HepG2 (cell line): Measurements from ENCODE around the gene TMEM154. TPM values are rescaled to one million over a fixed set of nuclear protein-coding genes. Genes with fewer than 3 reads are reported as not detected.

Experiments used
- ATAC-seq: fragments of 200-7000 bp; cut with Tn5 transposase; 3 replicates; pipeline ENCODE4 v1.9.1; 2020; ENCODE audit warnings: mild to moderate bottlenecking, moderate library complexity
- BruUV-seq: library from RNA; stranded (reverse); fragments of 400-500 nt; replicated peaks from 2 replicates; lab custom pipeline; 2021; lab: Mats Ljungman, UMichigan
- CTCF ChIA-PET: fragments of 300-600 bp; formaldehyde crosslinking; extraction: SDS; loops from one replicate; lab custom pipeline; 2021; ENCODE audit warnings: low total read pairs, inconsistent platforms, low intra/inter-chr PET ratio; lab: Yijun Ruan, JAX
- POLR2A ChIA-PET: fragments of 350-600 bp; sonication (Branson Sonifier 250); formaldehyde crosslinking; loops from one replicate; lab custom pipeline; 2020; ENCODE audit warnings: antibody characterized with exemption, inconsistent platforms; lab: Yijun Ruan, JAX
- DNase-seq: peaks from one replicate; pipeline ENCODE4 v3.0.0-alpha.2; 2015; ENCODE audit warnings: low spot score
- FAIRE-seq: peaks from 3 replicates; lab custom pipeline; 2011; peaks lifted over from hg19 to GRCh38; lab: Jason Lieb, UNC
- H2AFZ ChIP-seq: one replicate; pipeline ENCODE4 v1.6.1; 2011; ENCODE audit warnings: low read length, inconsistent platforms
- H3K27ac ChIP-seq: fragments of 300-600 bp; 3 replicates; pipeline ENCODE4 v1.8.0; 2011; ENCODE audit warnings: mixed run types, mild to moderate bottlenecking, mixed read lengths, low read length, inconsistent platforms; ENCODE audit not compliant: insufficient read depth; ENCODE audit errors: extremely low read length
- H3K27me3 ChIP-seq, 2 experiments: fragments of 200-600 bp in 1 of 2; 2 replicates in 1 of 2; 3 replicates in 1 of 2; pipeline versions ENCODE4 v1.6.0 to v1.8.0; 2011; ENCODE audit warnings: low read length in 2 of 2, mild to moderate bottlenecking in 2 of 2, moderate library complexity in 2 of 2, inconsistent platforms in 1 of 2; ENCODE audit not compliant: insufficient read depth in 2 of 2, control insufficient read depth in 1 of 2
- H3K36me3 ChIP-seq, 2 experiments: fragments of 200-600 bp in 1 of 2; replicated peaks in 1 of 2; 2 replicates in 1 of 2; 3 replicates in 1 of 2; pipeline versions ENCODE4 v1.5.1 to v1.8.0; 2011; ENCODE audit warnings: low read length in 2 of 2, inconsistent platforms in 1 of 2; ENCODE audit not compliant: insufficient read depth in 2 of 2, control insufficient read depth in 1 of 2
- H3K4me1 ChIP-seq: 2 replicates; pipeline ENCODE4 v1.5.1; 2012; ENCODE audit warnings: low read length, inconsistent platforms; ENCODE audit not compliant: insufficient read depth
- H3K4me2 ChIP-seq: 2 replicates; pipeline ENCODE4 v1.6.0; 2011; ENCODE audit warnings: low read depth, low read length, inconsistent platforms
- H3K4me3 ChIP-seq, 3 experiments: fragments of 200-600 bp in 1 of 3; sonication (generic), shearing (Covaris generic) in 1 of 3; replicated peaks in 1 of 3; 2 replicates each; pipeline ENCODE4 v1.5.1; 2011 to 2016; ENCODE audit warnings: low read length in 3 of 3, inconsistent platforms in 2 of 3, low read depth in 2 of 3, mild to moderate bottlenecking in 2 of 3, control low read depth in 1 of 3, mixed read lengths in 1 of 3; ENCODE audit not compliant: insufficient read depth in 1 of 3
- H3K79me2 ChIP-seq: one replicate; pipeline ENCODE4 v1.6.1; 2011; ENCODE audit warnings: low read length, inconsistent platforms; ENCODE audit not compliant: insufficient read depth
- H3K9ac ChIP-seq: 2 replicates; pipeline ENCODE4 v1.6.0; 2011; ENCODE audit warnings: mild to moderate bottlenecking, low read depth, low read length, inconsistent platforms; ENCODE audit not compliant: insufficient read depth
- H3K9me3 ChIP-seq: 2 replicates; pipeline ENCODE4 v1.5.1; 2012; ENCODE audit warnings: mild to moderate bottlenecking, low read length
- H4K20me1 ChIP-seq: 2 replicates; pipeline ENCODE4 v1.6.0; 2011; ENCODE audit warnings: inconsistent platforms, mild to moderate bottlenecking, low read length, moderate library complexity; ENCODE audit not compliant: insufficient read depth
- GTF2F1 ChIP-seq: fragments of 150-350 bp; IDR thresholded peaks from 2 replicates; pipeline ENCODE4 v1.6.1; 2014; ENCODE audit warnings: low read length
- SOX5 ChIP-seq: IDR thresholded peaks from 2 replicates; pipeline ENCODE4 v1.6.1; 2016; ENCODE audit warnings: borderline replicate concordance
- SRY ChIP-seq: sonication (generic); formaldehyde crosslinking; IDR thresholded peaks from 2 replicates; pipeline ENCODE4 v1.8.0; 2022; ENCODE audit warnings: mild to moderate bottlenecking, missing genetic modification reagents
- TCF12 ChIP-seq, 2 experiments: fragments of 450-650 bp in 1 of 2; sonication (generic) in 1 of 2; formaldehyde crosslinking in 1 of 2; IDR thresholded peaks; 2 replicates each; pipeline versions ENCODE4 v1.6.1 to v1.8.0; 2017 to 2022; ENCODE audit warnings: antibody characterized with exemption in 1 of 2, mild to moderate bottlenecking in 1 of 2, missing genetic modification reagents in 1 of 2, moderate library complexity in 1 of 2
- TGIF2 ChIP-seq: IDR thresholded peaks from 2 replicates; pipeline ENCODE4 v1.6.1; 2016; ENCODE audit warnings: control low read depth, missing compliant biosample characterization
- TMF1 ChIP-seq: sonication (generic); formaldehyde crosslinking; IDR thresholded peaks from 2 replicates; pipeline ENCODE4 v1.8.1; 2022; ENCODE audit warnings: low read depth, missing genetic modification reagents
- ZGPAT ChIP-seq: IDR thresholded peaks from 2 replicates; pipeline ENCODE4 v1.6.1; 2016; ENCODE audit warnings: mild to moderate bottlenecking
- ZMYM3 ChIP-seq: sonication (generic); formaldehyde crosslinking; IDR thresholded peaks from 2 replicates; pipeline ENCODE4 v1.5.1; 2020; ENCODE audit warnings: mild to moderate bottlenecking, missing genetic modification reagents
- ZNF326 ChIP-seq: sonication (generic); formaldehyde crosslinking; IDR thresholded peaks from 2 replicates; pipeline ENCODE4 v1.4.0; 2020; ENCODE audit warnings: missing genetic modification reagents, borderline replicate concordance
- ZNF572 ChIP-seq: sonication (generic); formaldehyde crosslinking; IDR thresholded peaks from 2 replicates; pipeline ENCODE4 v1.5.1; 2020; ENCODE audit warnings: mild to moderate bottlenecking, missing genetic modification reagents
- ZNF724P ChIP-seq: sonication (generic); formaldehyde crosslinking; IDR thresholded peaks from 2 replicates; pipeline ENCODE4 v1.8.0; 2022; ENCODE audit warnings: missing genetic modification reagents, borderline replicate concordance
- ZSCAN21 ChIP-seq: sonication (generic); formaldehyde crosslinking; IDR thresholded peaks from 2 replicates; pipeline ENCODE4 v1.8.0; 2022; ENCODE audit warnings: mild to moderate bottlenecking, missing genetic modification reagents, moderate library complexity, borderline replicate concordance
- WGBS: methylation state at CpG from one replicate; pipeline ENCODE4 v1.1.6; 2017; ENCODE audit warnings: low lambda C conversion rate; 5-methylcytosine and 5-hydroxymethylcytosine counted together
- in situ Hi-C: cut with HindIII; loops from 2 replicates; pipeline ENCODE4 v1.10.0; 2017; ENCODE audit warnings: low pct_unique_long_range_greater_than_20kb; ENCODE audit not compliant: extremely low pct_ligation_motif_present
- intact Hi-C: fragments of 100-400 bp; cut with micrococcal nuclease; formaldehyde crosslinking; loops from one replicate; pipeline ENCODE4 v1.10.0; 2022; ENCODE audit not compliant: unreplicated experiment
- polyA plus RNA-seq, 8 experiments: library from polyadenylated mRNA; depleted of rRNA in 3 of 8; stranded (reverse) in 7 of 8; unstranded in 1 of 8; fragments of >200 nt; fragmentation: Illumina TruSeq in 4 of 8; extraction: Trizol in 4 of 8; gene quantifications; 2 replicates each; pipeline versions ENCODE4 v1.2.1 to v1.2.3, GENCODE V29; 2011 to 2016; ENCODE audit warnings: low read depth in 4 of 8, missing spikeins in 1 of 8, mixed read lengths in 1 of 8; ENCODE audit not compliant: insufficient read depth in 1 of 8
- total RNA-seq, 5 experiments: library from RNA; depleted of rRNA; stranded (reverse); fragments of >200 nt; fragmentation: Illumina TruSeq; extraction: Trizol; gene quantifications; 2 replicates each; pipeline ENCODE4 v1.2.3, GENCODE V29; 2016; ENCODE audit warnings: low read depth in 1 of 5
- TF ChIP-seq, protein P1 (sequence below): sonication (generic); formaldehyde crosslinking; IDR thresholded peaks from 2 replicates; pipeline ENCODE4 v1.4.0; 2020; ENCODE audit warnings: missing genetic modification reagents, mild to moderate bottlenecking, borderline replicate concordance

Gene TMEM154
- total and polyA plus RNA-seq, 2 of the 13 experiments (the other 11 are each of a cell fraction or from before 2014, with no cell fraction given) = 0.03 TPM; not detected in 1

DNA sequence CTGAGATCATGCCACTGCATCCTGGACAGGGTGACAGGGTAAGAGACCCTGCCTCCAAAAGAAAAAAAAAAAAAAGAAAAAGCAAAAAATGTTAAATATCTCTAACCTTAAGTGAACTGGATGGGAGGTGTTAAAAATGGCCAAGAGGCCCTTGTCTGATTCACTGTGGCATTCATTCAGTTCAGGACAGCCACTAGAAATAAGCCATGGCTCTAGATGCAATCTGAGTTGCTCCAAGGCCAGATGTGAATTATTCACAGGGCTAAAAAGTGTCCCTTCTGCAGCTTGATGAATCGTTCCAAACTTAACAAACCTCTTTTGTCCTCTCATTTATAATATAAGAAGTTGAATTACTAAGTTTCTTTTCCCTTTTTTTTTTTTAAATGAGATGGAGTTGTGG, 80.2 kb downstream of the TMEM154 start:
- H3K4me3 ChIP-seq = no peak overlapping the region
- ChIA-PET POLR2A (no interaction called here), CTCF (no interaction called here)
- H3K4me1 ChIP-seq = no peaks in the 10 kb centered on the region
- H4K20me1 ChIP-seq = no peaks in the 10 kb centered on the region
- 5% methylated on average over 1 of the region's 1 CpG for WGBS
- no peak overlapping the region for H3K4me2 ChIP-seq
- DNase-seq (no peak), ATAC-seq (no peak), FAIRE-seq (no peak)
- in situ Hi-C loops = no loop called here
- no peak overlapping the region for H3K27ac ChIP-seq
- no peak overlapping the region for H2AFZ ChIP-seq
- H3K27me3 ChIP-seq = peaks cover 0 to 4% of the 10 kb centered on the region in 2 experiments; a peak in 1 of 5 replicates
- no peaks in the 10 kb centered on the region for H3K36me3 ChIP-seq
- no peaks in the 10 kb centered on the region for H3K79me2 ChIP-seq
- no peak overlapping the region for H3K9ac ChIP-seq
- intact Hi-C loops = no loop called here
- no TSS peak for BruUV-seq
- TF ChIP-seq TGIF2 (no peak), ZNF326 (CRISPR knock-in tag) (no peak), ZSCAN21 (CRISPR knock-in tag) (no peak), SRY (no peak), SOX5 (CRISPR knock-in tag) (no peak), GTF2F1 (no peak)
- no peaks in the 10 kb centered on the region for H3K9me3 ChIP-seq

DNA sequence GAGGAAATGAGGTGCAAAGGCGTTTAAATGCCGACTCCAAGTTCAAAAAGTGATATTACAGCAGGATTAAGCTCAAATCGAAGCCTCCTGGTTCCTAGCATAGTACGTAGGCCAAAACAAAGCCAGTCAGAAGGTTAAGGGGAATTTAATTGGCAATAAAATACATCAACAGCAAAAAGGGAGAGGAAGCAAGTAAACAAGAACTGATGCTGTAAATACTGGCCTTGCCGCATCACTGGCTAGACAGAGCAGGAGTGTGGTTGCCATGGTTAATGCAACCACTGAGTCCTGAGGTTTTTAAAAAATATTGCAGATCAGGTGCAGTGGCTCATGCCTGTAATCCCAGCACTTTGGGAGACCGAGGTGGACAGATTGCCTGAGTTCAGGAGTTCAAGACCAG, 80.7 kb downstream of the TMEM154 start:
- H3K4me1 ChIP-seq = no peaks in the 10 kb centered on the region
- in situ Hi-C loops = no loop called here
- no peak for ATAC-seq

More for the DNA sequence above, 80.7 kb downstream of the TMEM154 start:
- ChIA-PET POLR2A (no interaction called here), CTCF (no interaction called here)
- Histone ChIP-seq H3K36me3 (no peaks in the 10 kb centered on the region), H2AFZ (no peak overlapping the region), H3K4me2 (no peak overlapping the region), H3K27ac (no peak overlapping the region), H3K9me3 (no peaks in the 10 kb centered on the region), H3K79me2 (no peaks in the 10 kb centered on the region), H3K4me3 (no peak overlapping the region), H3K27me3 (peaks cover 0 to 4% of the 10 kb centered on the region in 2 experiments; a peak in 1 of 5 replicates), H4K20me1 (no peaks in the 10 kb centered on the region), H3K9ac (no peak overlapping the region)
- no peak for TF ChIP-seq ZMYM3 (CRISPR knock-in tag)
- no peak for TF ChIP-seq TMF1 (CRISPR knock-in tag)
- no peak for TF ChIP-seq ZGPAT (CRISPR knock-in tag)
- no peak for TF ChIP-seq TCF12 (IDR thresholded peaks at IDR 0.05)
- TF ChIP-seq TCF12 (CRISPR knock-in tag; IDR thresholded peaks at IDR 0.05) = no peak
- no peak for TF ChIP-seq ZNF572 (CRISPR knock-in tag)
- TF ChIP-seq, protein P1, sequence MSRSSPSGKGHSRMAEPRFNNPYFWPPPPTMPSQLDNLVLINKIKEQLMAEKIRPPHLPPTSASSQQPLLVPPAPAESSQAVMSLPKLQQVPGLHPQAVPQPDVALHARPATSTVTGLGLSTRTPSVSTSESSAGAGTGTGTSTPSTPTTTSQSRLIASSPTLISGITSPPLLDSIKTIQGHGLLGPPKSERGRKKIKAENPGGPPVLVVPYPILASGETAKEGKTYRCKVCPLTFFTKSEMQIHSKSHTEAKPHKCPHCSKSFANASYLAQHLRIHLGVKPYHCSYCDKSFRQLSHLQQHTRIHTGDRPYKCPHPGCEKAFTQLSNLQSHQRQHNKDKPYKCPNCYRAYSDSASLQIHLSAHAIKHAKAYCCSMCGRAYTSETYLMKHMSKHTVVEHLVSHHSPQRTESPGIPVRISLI = no peak
- no peak for TF ChIP-seq ZNF724P (CRISPR knock-in tag)
- no TSS peak for BruUV-seq
- intact Hi-C loops = no loop called here
- no peak for FAIRE-seq
- no peak for DNase-seq
- 44% methylated on average over 6 of the region's 6 CpGs for WGBS
